ENCODE measurements around the gene FRMPD4. TPM values are rescaled to one million over a fixed set of nuclear protein-coding genes. Genes with fewer than 3 reads are reported as not detected.

The FRMPD4 gene
- total RNA-seq, 1 donor from 2014 or later: 0.54 TPM

DNA sequence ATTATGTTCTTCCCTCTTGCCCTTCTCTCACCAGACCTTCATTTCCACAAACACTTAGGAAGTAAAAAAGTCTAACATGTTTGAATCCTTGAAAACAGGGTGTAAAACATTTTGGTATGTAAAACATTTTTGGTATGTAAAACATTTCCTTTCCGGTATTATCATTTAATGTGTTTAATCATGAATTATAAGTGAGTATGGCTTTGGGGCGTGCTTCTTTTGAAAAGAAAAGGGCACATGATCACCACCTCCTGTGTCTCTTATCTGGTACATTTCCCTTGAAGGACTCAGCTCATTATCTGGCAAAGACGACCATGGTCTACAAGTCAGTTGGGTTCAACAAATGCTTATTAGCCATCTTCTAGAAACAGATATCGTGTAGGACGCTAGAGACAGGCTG, 283.6 kb downstream of the FRMPD4 start:
- H3K4me3 Mint-ChIP-seq (ENCODE audit: unreplicated experiment): no peak overlapping the region
- no peak overlapping the region for H3K4me2 ChIP-seq (ENCODE audit: low read length)
- H3K27me3 ChIP-seq (ENCODE audit: insufficient read depth, low read length): no peaks in the 10 kb centered on the region
- no peak overlapping the region for H3K9ac ChIP-seq (ENCODE audit: low read length)
- no peak overlapping the region for H3K27ac Mint-ChIP-seq (ENCODE audit: unreplicated experiment)
- H3K36me3 Mint-ChIP-seq (ENCODE audit: low read depth, unreplicated experiment): no peaks in the 10 kb centered on the region
- no peaks in the 10 kb centered on the region for H3K27me3 Mint-ChIP-seq (ENCODE audit: low read depth, unreplicated experiment)
- no peaks in the 10 kb centered on the region for H3K9me3 Mint-ChIP-seq (ENCODE audit: unreplicated experiment)
- H3K27ac ChIP-seq (ENCODE audit: low read depth, low read length): no peak overlapping the region
- no peaks in the 10 kb centered on the region for H3K36me3 ChIP-seq (ENCODE audit: insufficient read depth, low read length)
- no peak overlapping the region for H3K4me3 ChIP-seq (ENCODE audit: insufficient read depth, low read depth, low read length)
- FAIRE-seq: peak; percentile 92
- H4K20me1 ChIP-seq (ENCODE audit: insufficient read depth, low read length): no peaks in the 10 kb centered on the region
- no peaks in the 10 kb centered on the region for H3K79me2 ChIP-seq (ENCODE audit: insufficient read depth, low read length)
- H3K4me1 ChIP-seq (ENCODE audit: insufficient read depth, low read length): no peaks in the 10 kb centered on the region
- peak; percentile 12 for DNase-seq (ENCODE audit: low read depth)
- no peaks in the 10 kb centered on the region for H3K4me1 Mint-ChIP-seq (ENCODE audit: low read depth, unreplicated experiment)
- TF ChIP-seq, protein P1, sequence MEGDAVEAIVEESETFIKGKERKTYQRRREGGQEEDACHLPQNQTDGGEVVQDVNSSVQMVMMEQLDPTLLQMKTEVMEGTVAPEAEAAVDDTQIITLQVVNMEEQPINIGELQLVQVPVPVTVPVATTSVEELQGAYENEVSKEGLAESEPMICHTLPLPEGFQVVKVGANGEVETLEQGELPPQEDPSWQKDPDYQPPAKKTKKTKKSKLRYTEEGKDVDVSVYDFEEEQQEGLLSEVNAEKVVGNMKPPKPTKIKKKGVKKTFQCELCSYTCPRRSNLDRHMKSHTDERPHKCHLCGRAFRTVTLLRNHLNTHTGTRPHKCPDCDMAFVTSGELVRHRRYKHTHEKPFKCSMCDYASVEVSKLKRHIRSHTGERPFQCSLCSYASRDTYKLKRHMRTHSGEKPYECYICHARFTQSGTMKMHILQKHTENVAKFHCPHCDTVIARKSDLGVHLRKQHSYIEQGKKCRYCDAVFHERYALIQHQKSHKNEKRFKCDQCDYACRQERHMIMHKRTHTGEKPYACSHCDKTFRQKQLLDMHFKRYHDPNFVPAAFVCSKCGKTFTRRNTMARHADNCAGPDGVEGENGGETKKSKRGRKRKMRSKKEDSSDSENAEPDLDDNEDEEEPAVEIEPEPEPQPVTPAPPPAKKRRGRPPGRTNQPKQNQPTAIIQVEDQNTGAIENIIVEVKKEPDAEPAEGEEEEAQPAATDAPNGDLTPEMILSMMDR (IDR thresholded peaks at IDR 0.05; ENCODE audit: insufficient read depth, low read depth, low read length): no peak
- no peak for TF ChIP-seq EZH2 (IDR thresholded peaks at IDR 0.05; ENCODE audit: insufficient read depth, low read length)
- no peaks in the 10 kb centered on the region for H3K9me3 ChIP-seq (ENCODE audit: insufficient read depth, low read depth, low read length)
- H2AFZ ChIP-seq (ENCODE audit: low read depth, low read length): no peak overlapping the region

DNA sequence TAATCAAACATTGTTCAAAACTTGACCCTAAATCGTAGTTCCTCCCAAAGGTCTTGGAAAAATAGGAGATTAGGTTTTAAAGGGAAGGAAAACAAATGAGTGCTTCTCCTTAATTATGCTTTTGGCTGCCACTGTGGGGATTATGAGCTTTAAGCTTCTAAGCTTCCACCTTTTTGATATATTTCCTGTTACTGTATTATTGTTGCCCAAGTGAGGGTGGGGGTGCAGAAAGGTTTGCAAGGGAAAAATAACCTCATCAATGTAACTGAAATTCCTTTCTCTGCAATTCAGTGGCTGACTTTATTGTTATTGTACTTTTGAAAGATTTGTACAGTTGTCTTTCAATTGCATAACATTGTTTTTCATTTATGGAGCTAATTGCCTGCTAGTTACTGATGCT, 285.1 kb downstream of the FRMPD4 start:
- H3K27me3 ChIP-seq (ENCODE audit: insufficient read depth, low read length): no peaks in the 10 kb centered on the region
- Mint-ChIP-seq H3K27ac (ENCODE audit: unreplicated experiment) (no peak overlapping the region), H3K4me1 (ENCODE audit: low read depth, unreplicated experiment) (no peaks in the 10 kb centered on the region), H3K27me3 (ENCODE audit: low read depth, unreplicated experiment) (no peaks in the 10 kb centered on the region), H3K9me3 (ENCODE audit: unreplicated experiment) (no peaks in the 10 kb centered on the region), H3K4me3 (ENCODE audit: unreplicated experiment) (no peak overlapping the region), H3K36me3 (ENCODE audit: low read depth, unreplicated experiment) (no peaks in the 10 kb centered on the region)
- H4K20me1 ChIP-seq (ENCODE audit: insufficient read depth, low read length): no peaks in the 10 kb centered on the region
- H3K4me3 ChIP-seq (ENCODE audit: insufficient read depth, low read depth, low read length): no peak overlapping the region
- TF ChIP-seq, protein P1 (IDR thresholded peaks at IDR 0.05; ENCODE audit: insufficient read depth, low read depth, low read length): no peak
- TF ChIP-seq EZH2 (IDR thresholded peaks at IDR 0.05; ENCODE audit: insufficient read depth, low read length): no peak
- H2AFZ ChIP-seq (ENCODE audit: low read depth, low read length): no peak overlapping the region
- no peaks in the 10 kb centered on the region for H3K36me3 ChIP-seq (ENCODE audit: insufficient read depth, low read length)
- H3K4me1 ChIP-seq (ENCODE audit: insufficient read depth, low read length): no peaks in the 10 kb centered on the region
- H3K9me3 ChIP-seq (ENCODE audit: insufficient read depth, low read depth, low read length): no peaks in the 10 kb centered on the region
- H3K9ac ChIP-seq (ENCODE audit: low read length): no peak overlapping the region
- FAIRE-seq (peak; percentile 91), DNase-seq (ENCODE audit: low read depth) (no peak)
- H3K27ac ChIP-seq (ENCODE audit: low read depth, low read length): no peak overlapping the region
- H3K4me2 ChIP-seq (ENCODE audit: low read length): no peak overlapping the region
- H3K79me2 ChIP-seq (ENCODE audit: insufficient read depth, low read length): no peaks in the 10 kb centered on the region

DNA sequence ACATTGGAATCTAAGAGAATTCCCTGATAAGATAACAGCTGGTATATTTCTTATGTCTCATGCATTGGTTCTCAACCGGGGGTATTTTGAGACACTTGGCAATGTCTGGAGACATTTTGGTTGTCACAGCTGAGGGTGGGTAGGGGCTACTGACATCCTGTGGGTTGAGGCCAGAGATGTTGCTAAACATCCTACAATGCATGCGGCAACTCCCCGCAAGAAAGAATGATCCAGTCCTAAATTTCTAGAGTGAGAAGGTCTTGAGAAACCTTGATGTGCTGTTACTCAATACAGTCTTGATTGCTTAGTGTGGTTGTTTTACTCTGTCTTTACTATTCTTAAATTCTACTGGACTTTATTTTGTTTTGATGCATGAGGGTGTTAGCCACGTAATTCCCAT, 287.2 kb downstream of the FRMPD4 start:
- Histone ChIP-seq H3K27ac (ENCODE audit: low read depth, low read length) (no peak overlapping the region), H3K79me2 (ENCODE audit: insufficient read depth, low read length) (no peaks in the 10 kb centered on the region), H3K9me3 (ENCODE audit: insufficient read depth, low read depth, low read length) (no peaks in the 10 kb centered on the region), H3K4me2 (ENCODE audit: low read length) (no peak overlapping the region), H3K9ac (ENCODE audit: low read length) (no peak overlapping the region), H3K36me3 (ENCODE audit: insufficient read depth, low read length) (no peaks in the 10 kb centered on the region), H3K4me1 (ENCODE audit: insufficient read depth, low read length) (no peaks in the 10 kb centered on the region), H3K27me3 (ENCODE audit: insufficient read depth, low read length) (no peaks in the 10 kb centered on the region), H2AFZ (ENCODE audit: low read depth, low read length) (no peak overlapping the region), H3K4me3 (ENCODE audit: insufficient read depth, low read depth, low read length) (no peak overlapping the region), H4K20me1 (ENCODE audit: insufficient read depth, low read length) (no peaks in the 10 kb centered on the region)
- H3K27ac Mint-ChIP-seq (ENCODE audit: unreplicated experiment): no peak overlapping the region
- H3K27me3 Mint-ChIP-seq (ENCODE audit: low read depth, unreplicated experiment): no peaks in the 10 kb centered on the region
- FAIRE-seq (no peak), DNase-seq (ENCODE audit: low read depth) (no peak)
- no peaks in the 10 kb centered on the region for H3K4me1 Mint-ChIP-seq (ENCODE audit: low read depth, unreplicated experiment)
- no peaks in the 10 kb centered on the region for H3K36me3 Mint-ChIP-seq (ENCODE audit: low read depth, unreplicated experiment)
- TF ChIP-seq, protein P1 (IDR thresholded peaks at IDR 0.05; ENCODE audit: insufficient read depth, low read depth, low read length): no peak
- no peak for TF ChIP-seq EZH2 (IDR thresholded peaks at IDR 0.05; ENCODE audit: insufficient read depth, low read length)
- no peaks in the 10 kb centered on the region for H3K9me3 Mint-ChIP-seq (ENCODE audit: unreplicated experiment)
- no peak overlapping the region for H3K4me3 Mint-ChIP-seq (ENCODE audit: unreplicated experiment)

Data from astrocyte (in vitro differentiated cells and primary cell).